Kidney (tissue), 14 donors: ENCODE measurements around the gene SERINC5. TPM values are rescaled to one million over a fixed set of nuclear protein-coding genes. Genes with fewer than 3 reads are reported as not detected.

Source experiments
- DNase-seq, 5 donors: peaks; one replicate each; pipeline ENCODE4 v3.0.0-alpha.2; 2013 to 2020
- FAIRE-seq: peaks from 2 replicates; lab custom pipeline; 2012; peaks lifted over from hg19 to GRCh38; lab: Jason Lieb, UNC
- H3K27ac ChIP-seq, 2 donors: one replicate each; pipeline ENCODE4 v1.7.0; 2013; ENCODE audit warnings: low read depth in 2 of 2, low read length in 2 of 2, inconsistent platforms in 1 of 2
- H3K27me3 ChIP-seq: one replicate; pipeline ENCODE4 v1.7.1; 2013; ENCODE audit warnings: low read length, inconsistent platforms; ENCODE audit not compliant: control insufficient read depth, insufficient read depth
- H3K36me3 ChIP-seq, 3 donors: one replicate each; pipeline versions ENCODE4 v1.7.0 to v1.7.1; 2013; ENCODE audit warnings: low read length in 3 of 3, control low read depth in 1 of 3, inconsistent platforms in 1 of 3; ENCODE audit not compliant: insufficient read depth in 3 of 3, control insufficient read depth in 2 of 3
- H3K4me1 ChIP-seq, 3 donors: one replicate each; pipeline versions ENCODE4 v1.7.0 to v1.7.1; 2013; ENCODE audit warnings: low read length in 3 of 3, inconsistent platforms in 1 of 3, low read depth in 1 of 3; ENCODE audit not compliant: control insufficient read depth in 2 of 3, insufficient read depth in 2 of 3
- H3K4me3 ChIP-seq, 3 donors: one replicate each; pipeline versions ENCODE4 v1.7.0 to v1.8.1; 2013; ENCODE audit warnings: low read length in 3 of 3, control low read depth in 1 of 3, inconsistent platforms in 1 of 3
- H3K9ac ChIP-seq, 3 donors: one replicate each; pipeline versions ENCODE4 v1.7.0 to v1.7.1; 2013; ENCODE audit warnings: low read length in 3 of 3, control low read depth in 1 of 3, inconsistent platforms in 1 of 3
- H3K9me3 ChIP-seq, 3 donors: one replicate each; pipeline versions ENCODE4 v1.7.0 to v1.7.1; 2013; ENCODE audit warnings: low read length in 3 of 3, control low read depth in 1 of 3, inconsistent platforms in 1 of 3; ENCODE audit not compliant: control insufficient read depth in 2 of 3, insufficient read depth in 1 of 3
- intact Hi-C: fragments of 100-400 bp; cut with DNase I; formaldehyde crosslinking; loops from one replicate; pipeline ENCODE4 v1.11.1; 2022
- polyA plus RNA-seq: library from polyadenylated mRNA; stranded (reverse); fragments of 350-450 nt; fragmentation: Illumina TruSeq; extraction: RNeasy Lipid Tissue Mini Kit (QIAGEN cat#74804); gene quantifications from one replicate; pipeline ENCODE4 v1.2.3, GENCODE V29; 2014; ENCODE audit warnings: low read depth, low replicate concordance; ENCODE audit not compliant: insufficient read depth
- total RNA-seq: library from RNA; stranded (reverse); fragmentation: NEBNext Ultra II Directional; extraction: Animal tissue kit (Norgen Biotek cat#: 25700); gene quantifications from one replicate; pipeline ENCODE4 v1.2.1, GENCODE V29; 2021
- TF ChIP-seq, protein P1 (sequence below): IDR thresholded peaks from 3 replicates; pipeline ENCODE4 v1.5.1; 2012; ENCODE audit warnings: mild to moderate bottlenecking, moderate library complexity, borderline replicate concordance; ENCODE audit not compliant: insufficient read depth; ENCODE audit errors: extremely low read depth
- donor health status: control.
- donor health status: control.
- donor health status: control.
- donor health status: control.
- donor health status: control.
- donor health status: DM: yes; HTN: yes; CAD: no.
- donor health status: Normal renal cell carcinoma (clear cell type).

Gene SERINC5
- total and polyA plus RNA-seq, 2 donors from 2014 or later, result 3.9 to 23.8 TPM

DNA sequence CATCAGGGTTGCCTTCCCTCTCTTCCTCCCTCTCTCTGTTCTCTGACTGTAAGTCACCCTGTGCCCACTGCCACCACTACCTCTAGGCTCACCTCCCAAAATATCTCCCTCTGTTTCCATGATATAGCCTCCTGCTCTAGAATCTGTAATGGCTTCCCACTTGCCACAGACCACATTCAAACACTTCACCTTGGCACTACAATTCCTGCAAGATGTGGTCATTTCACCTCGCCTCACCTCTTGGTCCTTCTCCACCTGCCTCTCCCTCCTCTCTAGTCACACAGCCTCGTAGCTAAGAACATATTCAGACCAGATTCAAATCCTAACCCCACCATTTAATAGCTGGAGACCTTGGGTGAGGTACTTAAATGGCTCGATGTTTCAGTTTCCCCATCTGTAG is 56.9 kb downstream of the SERINC5 start:
- H3K4me3 ChIP-seq, result no peak overlapping the region
- no peaks in the 10 kb centered on the region for H3K9me3 ChIP-seq
- H3K36me3 ChIP-seq, result no peaks in the 10 kb centered on the region
- H3K4me1 ChIP-seq, result peaks cover 0 to 5% (median 2%) of the 10 kb centered on the region in 3 donors
- intact Hi-C loops, result no loop called here
- no peak overlapping the region for H3K9ac ChIP-seq
- no peak overlapping the region for H3K27ac ChIP-seq
- DNase-seq, result no peak
- TF ChIP-seq, protein P1, sequence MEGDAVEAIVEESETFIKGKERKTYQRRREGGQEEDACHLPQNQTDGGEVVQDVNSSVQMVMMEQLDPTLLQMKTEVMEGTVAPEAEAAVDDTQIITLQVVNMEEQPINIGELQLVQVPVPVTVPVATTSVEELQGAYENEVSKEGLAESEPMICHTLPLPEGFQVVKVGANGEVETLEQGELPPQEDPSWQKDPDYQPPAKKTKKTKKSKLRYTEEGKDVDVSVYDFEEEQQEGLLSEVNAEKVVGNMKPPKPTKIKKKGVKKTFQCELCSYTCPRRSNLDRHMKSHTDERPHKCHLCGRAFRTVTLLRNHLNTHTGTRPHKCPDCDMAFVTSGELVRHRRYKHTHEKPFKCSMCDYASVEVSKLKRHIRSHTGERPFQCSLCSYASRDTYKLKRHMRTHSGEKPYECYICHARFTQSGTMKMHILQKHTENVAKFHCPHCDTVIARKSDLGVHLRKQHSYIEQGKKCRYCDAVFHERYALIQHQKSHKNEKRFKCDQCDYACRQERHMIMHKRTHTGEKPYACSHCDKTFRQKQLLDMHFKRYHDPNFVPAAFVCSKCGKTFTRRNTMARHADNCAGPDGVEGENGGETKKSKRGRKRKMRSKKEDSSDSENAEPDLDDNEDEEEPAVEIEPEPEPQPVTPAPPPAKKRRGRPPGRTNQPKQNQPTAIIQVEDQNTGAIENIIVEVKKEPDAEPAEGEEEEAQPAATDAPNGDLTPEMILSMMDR, result no peak
- FAIRE-seq, result no peak
- no peaks in the 10 kb centered on the region for H3K27me3 ChIP-seq

- FAIRE-seq, result no peak
- H3K27me3 ChIP-seq, result no peaks in the 10 kb centered on the region
- H3K27ac ChIP-seq, result no peak overlapping the region
- intact Hi-C loops, result no loop called here
- no peak overlapping the region for H3K9ac ChIP-seq
- peaks cover 0 to 5% (median 2%) of the 10 kb centered on the region in 3 donors for H3K4me1 ChIP-seq
- TF ChIP-seq, protein P1, result no peak
- no peaks in the 10 kb centered on the region for H3K9me3 ChIP-seq
- DNase-seq, result peak in 1 of 5 donors; percentile 47
- no peak overlapping the region for H3K4me3 ChIP-seq
- no peaks in the 10 kb centered on the region for H3K36me3 ChIP-seq
These were observed 57.4 kb downstream of the SERINC5 start for GRCh38 chr5:80198399-80198798.

DNA sequence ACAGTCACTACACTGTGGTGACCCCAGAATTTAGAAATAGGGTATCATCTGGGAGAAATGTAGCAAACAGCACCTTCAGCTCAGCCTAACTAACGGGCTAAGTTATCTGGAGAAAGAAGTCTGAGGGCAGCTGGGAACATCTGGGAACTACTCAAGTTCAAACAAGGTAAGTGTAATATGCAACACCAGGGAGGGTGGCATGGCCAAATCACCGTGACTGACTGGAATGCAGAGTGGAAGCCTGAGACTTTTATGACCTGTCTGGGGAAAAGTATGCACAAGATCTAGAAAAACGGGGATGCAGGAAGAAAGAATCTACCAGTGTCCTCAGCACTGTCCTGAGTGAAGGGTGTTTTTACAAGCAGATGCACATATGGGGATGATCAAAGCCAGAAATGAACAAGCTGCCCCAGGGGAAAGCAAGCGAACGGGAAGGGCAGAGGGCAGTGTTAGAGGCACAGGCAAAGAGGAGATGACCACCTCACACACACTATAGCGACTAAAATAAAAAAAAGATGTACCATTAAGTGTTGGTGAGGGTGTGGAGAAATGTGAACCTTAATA is 59.9 kb downstream of the SERINC5 start:
- Histone ChIP-seq H3K36me3 (no peaks in the 10 kb centered on the region), H3K9me3 (no peaks in the 10 kb centered on the region), H3K4me3 (no peak overlapping the region), H3K9ac (no peak overlapping the region), H3K27ac (no peak overlapping the region), H3K27me3 (no peaks in the 10 kb centered on the region), H3K4me1 (peaks cover 0 to 11% (median 11%) of the 10 kb centered on the region in 3 donors)
- no peak for DNase-seq
- FAIRE-seq, result no peak
- intact Hi-C loops, result no loop called here
- TF ChIP-seq, protein P1, result no peak

GRCh38 chr5:80194468-80194867 is 61.4 kb downstream of the SERINC5 start:
- Histone ChIP-seq H3K27me3 (no peaks in the 10 kb centered on the region), H3K4me1 (peaks cover 0 to 11% (median 11%) of the 10 kb centered on the region in 3 donors), H3K36me3 (no peaks in the 10 kb centered on the region), H3K4me3 (no peak overlapping the region), H3K9ac (no peak overlapping the region), H3K9me3 (no peaks in the 10 kb centered on the region), H3K27ac (peak overlapping the region in 1 of 2 donors; percentile 13)
- FAIRE-seq, result no peak
- TF ChIP-seq, protein P1, result no peak
- intact Hi-C loops, result no loop called here
- no peak for DNase-seq
